Panc1 (cell line): ENCODE measurements around the gene PBXIP1. TPM values are rescaled to one million over a fixed set of nuclear protein-coding genes. Genes with fewer than 3 reads are reported as not detected.

ENCODE experiments used
- ATAC-seq: fragments of 200-7000 bp; cut with Tn5 transposase; 2 replicates; pipeline ENCODE4 v1.9.1; 2020; ENCODE audit warnings: mild to moderate bottlenecking, moderate library complexity
- BruUV-seq: library from RNA; stranded (reverse); fragments of 400-500 nt; replicated peaks from 2 replicates; lab custom pipeline; 2021; lab: Mats Ljungman, UMichigan
- CTCF ChIA-PET: fragments of 300-600 bp; sonication (Branson Sonifier 250); formaldehyde crosslinking; loops from one replicate; lab custom pipeline; 2022; ENCODE audit warnings: antibody characterized with exemption; lab: Charles Lee
- POLR2A ChIA-PET: fragments of 300-600 bp; sonication (Branson Sonifier 250); formaldehyde crosslinking; loops from one replicate; lab custom pipeline; 2022; ENCODE audit warnings: antibody characterized with exemption; lab: Charles Lee
- DNase-seq: peaks from one replicate; pipeline ENCODE4 v3.0.0-alpha.2; 2010; ENCODE audit warnings: low read depth, low spot score
- H3K27ac ChIP-seq: 2 replicates; pipeline ENCODE4 v1.5.1; 2011; ENCODE audit warnings: mild to moderate bottlenecking, low read length, inconsistent platforms
- H3K27me3 ChIP-seq: fragments of 200-500 bp; sonication (Bioruptor generic); 2 replicates; pipeline ENCODE4 v1.6.0; 2014; ENCODE audit warnings: low read length, inconsistent platforms; ENCODE audit not compliant: control insufficient read depth, insufficient read depth
- H3K36me3 ChIP-seq: fragments of 200-500 bp; sonication (Bioruptor generic); 2 replicates; pipeline ENCODE4 v1.5.1; 2014; ENCODE audit warnings: inconsistent platforms, mild to moderate bottlenecking, low read length, moderate library complexity; ENCODE audit not compliant: control insufficient read depth, insufficient read depth
- H3K4me1 ChIP-seq: 2 replicates; pipeline ENCODE4 v1.5.1; 2011; ENCODE audit warnings: inconsistent platforms, mild to moderate bottlenecking, low read length, moderate library complexity; ENCODE audit not compliant: control insufficient read depth, insufficient read depth
- H3K4me3 ChIP-seq, 2 experiments: 2 replicates each; pipeline ENCODE4 v1.5.1; 2011 to 2012; ENCODE audit warnings: low read depth in 2 of 2, low read length in 2 of 2, mild to moderate bottlenecking in 2 of 2, inconsistent platforms in 1 of 2, moderate library complexity in 1 of 2
- H3K9me3 ChIP-seq: fragments of 200-500 bp; sonication (Bioruptor generic); 2 replicates; pipeline ENCODE4 v1.5.1; 2014; ENCODE audit warnings: low read depth, mild to moderate bottlenecking, inconsistent platforms, low read length, moderate library complexity; ENCODE audit not compliant: control insufficient read depth, insufficient read depth
- CTCF ChIP-seq: fragments of 450-650 bp; IDR thresholded peaks from 2 replicates; pipeline ENCODE4 v1.5.1; 2017; ENCODE audit warnings: mild to moderate bottlenecking
- POLR2AphosphoS5 ChIP-seq: IDR thresholded peaks from 2 replicates; pipeline ENCODE4 v1.6.1; 2012; ENCODE audit warnings: mild to moderate bottlenecking, low read depth, low read length, moderate library complexity
- SIN3A ChIP-seq: IDR thresholded peaks from 2 replicates; pipeline ENCODE4 v1.6.1; 2012; ENCODE audit warnings: low read depth, mild to moderate bottlenecking, low read length, moderate library complexity, borderline replicate concordance; ENCODE audit not compliant: insufficient read depth
- TCF7L2 ChIP-seq: IDR thresholded peaks from 2 replicates; pipeline ENCODE4 v1.6.1; 2011; ENCODE audit warnings: mild to moderate bottlenecking, low read depth, low read length, inconsistent platforms
- in situ Hi-C: cut with HindIII; loops from 2 replicates; pipeline ENCODE4 v1.10.0; 2016; ENCODE audit warnings: low sequenced_read_pairs, low pct_unique_long_range_greater_than_20kb
- intact Hi-C: fragments of 100-400 bp; cut with micrococcal nuclease; formaldehyde crosslinking; loops from one replicate; pipeline ENCODE4 v1.10.0; 2022; ENCODE audit not compliant: unreplicated experiment
- total RNA-seq: library from RNA; stranded (reverse); gene quantifications from one replicate; pipeline ENCODE4 v1.2.1, GENCODE V29; 2021; ENCODE audit not compliant: unreplicated experiment
- TF ChIP-seq, protein P1 (sequence below), 2 experiments: IDR thresholded peaks; 2 replicates each; pipeline ENCODE4 v1.6.1; 2011 to 2012; ENCODE audit warnings: low read depth in 2 of 2, control low read depth in 1 of 2, low read length in 1 of 2, mild to moderate bottlenecking in 1 of 2, moderate library complexity in 1 of 2; ENCODE audit not compliant: insufficient read depth in 1 of 2

Gene PBXIP1
- total RNA-seq, 1 experiment from 2014 or later = 40.7 TPM

DNA sequence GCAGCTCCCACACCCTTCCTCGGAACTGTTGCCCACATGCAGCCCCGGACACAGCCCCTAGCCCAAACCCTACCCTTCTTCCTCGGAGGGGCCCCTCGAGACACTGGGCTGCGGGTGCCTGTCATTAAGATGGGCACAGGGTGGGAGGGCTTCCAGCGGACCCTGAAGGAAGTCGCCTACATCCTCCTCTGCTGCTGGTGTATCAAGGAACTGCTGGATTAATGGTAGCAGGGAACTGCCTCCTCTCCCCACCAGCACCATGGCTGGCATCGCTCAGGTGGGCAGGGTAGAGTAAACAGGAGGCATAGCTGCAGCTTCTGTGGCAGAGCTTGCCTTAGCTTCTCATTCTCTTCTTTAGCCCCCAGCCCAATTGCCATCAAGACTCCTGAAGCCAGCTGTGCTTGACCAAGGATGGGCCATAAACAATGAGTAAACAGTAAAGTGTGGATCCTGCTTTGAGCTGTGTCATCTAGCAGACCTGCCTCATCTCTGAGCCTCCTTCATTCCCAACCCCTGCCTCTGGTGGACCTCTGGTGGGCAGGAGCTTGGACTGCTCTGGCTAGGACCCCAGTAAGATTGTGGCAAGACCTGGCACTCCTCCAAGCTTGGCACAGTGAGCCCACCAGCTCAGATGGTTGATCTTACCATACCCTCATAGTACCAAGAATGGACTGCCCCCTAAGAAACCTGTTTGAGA is 37.8 kb upstream of the PBXIP1 start, which contains the start of gene LENEP:
Gene LENEP (plus strand): TSS at position 15 of the 697 bp plus-strand sequence. CDS start 22 bp downstream, at position 37.
- CTCF ChIA-PET = interaction anchor here (0.6 to 0.8 kb wide), 3 partner anchors 19 to 24 kb away, joined by 3 to 7 read pairs (median 3); no protein-coding TSS in a partner anchor
- no TSS peak for BruUV-seq
- peak; percentile 7; the same call in 1 of the 2 replicates for ATAC-seq

DNA sequence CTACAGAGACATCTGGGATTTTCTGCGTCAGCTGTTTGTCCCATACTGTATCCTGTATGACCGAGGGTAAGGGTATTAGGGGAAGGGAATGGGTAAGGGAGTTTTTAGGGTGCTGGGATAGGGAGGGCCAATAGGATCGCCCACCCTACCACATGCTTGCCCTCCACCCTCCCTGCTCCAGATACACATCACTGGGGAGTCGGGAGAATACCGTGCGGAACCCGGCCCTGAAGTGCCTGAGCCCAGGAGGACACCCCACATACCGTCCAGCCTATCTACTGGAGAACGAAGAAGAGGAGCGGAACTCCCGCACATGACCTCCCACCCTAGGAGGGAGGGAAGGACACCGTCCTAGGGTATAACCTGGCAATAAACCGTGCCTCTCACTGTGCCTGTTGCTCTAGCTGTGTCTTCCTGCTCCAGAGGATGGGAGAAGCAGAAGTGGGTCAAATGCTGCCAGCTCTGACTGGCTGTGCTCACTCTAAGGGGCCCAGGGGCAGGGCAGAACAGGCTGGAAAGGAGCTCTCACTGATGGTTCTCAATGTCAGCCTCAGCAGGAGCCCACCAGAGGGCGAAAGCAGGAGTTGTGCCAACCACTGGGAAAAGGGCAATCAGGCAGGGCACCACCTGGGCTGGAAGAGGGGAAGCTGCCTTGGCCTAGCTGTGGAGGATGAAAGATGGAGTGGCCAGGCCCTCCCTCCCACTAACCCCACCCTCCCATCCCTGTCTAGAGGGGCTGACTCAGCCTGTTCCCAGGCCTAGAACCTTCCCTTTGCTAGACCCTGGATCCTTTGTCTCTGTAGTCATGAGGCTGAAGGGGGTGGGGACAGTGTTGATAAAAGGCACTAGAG is 37.0 kb upstream of the PBXIP1 start:
- no peak overlapping the region for H3K4me3 ChIP-seq
- no peak for DNase-seq
- H3K36me3 ChIP-seq = peaks cover 4% of the 10 kb centered on the region; the same call in 1 of the 2 replicates
- intact Hi-C loops = no loop called here
- ATAC-seq = peak; percentile 54
- in situ Hi-C loops = no loop called here
- no TSS peak for BruUV-seq
- H3K4me1 ChIP-seq = peaks cover 8% of the 10 kb centered on the region
- no peaks in the 10 kb centered on the region for H3K9me3 ChIP-seq
- no peak overlapping the region for H3K27ac ChIP-seq
- POLR2A ChIA-PET = interaction anchor here (0.6 to 1.6 kb wide), 3 partner anchors 8 to 23 kb away, joined by 3 to 12 read pairs (median 3); partner anchors contain the start of gene FLAD1
- CTCF ChIA-PET = interaction anchor here (0.6 to 1.2 kb wide), 4 partner anchors 19 to 24 kb away, joined by 3 to 7 read pairs (median 5); no protein-coding TSS in a partner anchor
- H3K27me3 ChIP-seq = no peaks in the 10 kb centered on the region
- TF ChIP-seq TCF7L2 = no peak
- TF ChIP-seq SIN3A = no peak
- TF ChIP-seq POLR2AphosphoS5 = peak; percentile 31; the same call in 1 of the 2 replicates
- TF ChIP-seq, protein P1, sequence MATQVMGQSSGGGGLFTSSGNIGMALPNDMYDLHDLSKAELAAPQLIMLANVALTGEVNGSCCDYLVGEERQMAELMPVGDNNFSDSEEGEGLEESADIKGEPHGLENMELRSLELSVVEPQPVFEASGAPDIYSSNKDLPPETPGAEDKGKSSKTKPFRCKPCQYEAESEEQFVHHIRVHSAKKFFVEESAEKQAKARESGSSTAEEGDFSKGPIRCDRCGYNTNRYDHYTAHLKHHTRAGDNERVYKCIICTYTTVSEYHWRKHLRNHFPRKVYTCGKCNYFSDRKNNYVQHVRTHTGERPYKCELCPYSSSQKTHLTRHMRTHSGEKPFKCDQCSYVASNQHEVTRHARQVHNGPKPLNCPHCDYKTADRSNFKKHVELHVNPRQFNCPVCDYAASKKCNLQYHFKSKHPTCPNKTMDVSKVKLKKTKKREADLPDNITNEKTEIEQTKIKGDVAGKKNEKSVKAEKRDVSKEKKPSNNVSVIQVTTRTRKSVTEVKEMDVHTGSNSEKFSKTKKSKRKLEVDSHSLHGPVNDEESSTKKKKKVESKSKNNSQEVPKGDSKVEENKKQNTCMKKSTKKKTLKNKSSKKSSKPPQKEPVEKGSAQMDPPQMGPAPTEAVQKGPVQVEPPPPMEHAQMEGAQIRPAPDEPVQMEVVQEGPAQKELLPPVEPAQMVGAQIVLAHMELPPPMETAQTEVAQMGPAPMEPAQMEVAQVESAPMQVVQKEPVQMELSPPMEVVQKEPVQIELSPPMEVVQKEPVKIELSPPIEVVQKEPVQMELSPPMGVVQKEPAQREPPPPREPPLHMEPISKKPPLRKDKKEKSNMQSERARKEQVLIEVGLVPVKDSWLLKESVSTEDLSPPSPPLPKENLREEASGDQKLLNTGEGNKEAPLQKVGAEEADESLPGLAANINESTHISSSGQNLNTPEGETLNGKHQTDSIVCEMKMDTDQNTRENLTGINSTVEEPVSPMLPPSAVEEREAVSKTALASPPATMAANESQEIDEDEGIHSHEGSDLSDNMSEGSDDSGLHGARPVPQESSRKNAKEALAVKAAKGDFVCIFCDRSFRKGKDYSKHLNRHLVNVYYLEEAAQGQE (IDR thresholded peaks at IDR 0.05; ENCODE audit: insufficient read depth in 1 of 2, low read depth in 2 of 2, low read length in 1 of 2) = no peak

More for the DNA sequence above, 37.8 kb upstream of the PBXIP1 start, which contains the start of gene LENEP:
- peaks cover 4% of the 10 kb centered on the region; the same call in 1 of the 2 replicates for H3K36me3 ChIP-seq
- TF ChIP-seq, protein P1 (IDR thresholded peaks at IDR 0.05; ENCODE audit: insufficient read depth in 1 of 2, low read depth in 2 of 2, low read length in 1 of 2) = no peak
- TF ChIP-seq CTCF (no peak), TCF7L2 (no peak), POLR2AphosphoS5 (no peak)
- no peak within 1 kb of the TSS for H3K4me3 ChIP-seq
- intact Hi-C loops (no loop called here), in situ Hi-C loops (no loop called here)
- DNase-seq = no peak
- peaks cover 8% of the 10 kb centered on the region for H3K4me1 ChIP-seq
- peak within 1 kb of the TSS; percentile 48; the same call in 1 of the 2 replicates for H3K27ac ChIP-seq
- no peaks in the 10 kb centered on the region for H3K9me3 ChIP-seq
- H3K27me3 ChIP-seq = no peaks in the 10 kb centered on the region
- POLR2A ChIA-PET = interaction anchor here (0.6 to 1.6 kb wide), 4 partner anchors 9 to 24 kb away, joined by 3 to 12 read pairs (median 3); partner anchors contain the start of gene FLAD1
